Spleen (tissue), 11 donors: ENCODE results near the gene PTAFR. TPM values are rescaled to one million over a fixed set of nuclear protein-coding genes. Genes with fewer than 3 reads are reported as not detected.
A peak's percentile ranks its signal among the peaks of the same experiment; 100 is the strongest.
"Not testable (repeated sequence)": the region's sequence is repeated elsewhere in the genome, so short reads cannot be mapped to it uniquely, and the experiment has no call there.

ENCODE experiments used
- DNase-seq: peaks from one replicate; pipeline ENCODE4 v3.0.0-alpha.2; 2020
- H3K27ac ChIP-seq, 8 donors: fragments of 200-600 bp; sonication (generic) in 7 of 8; 1 replicate in 4 of 8; 2 replicates in 4 of 8; pipeline versions ENCODE4 v1.5.0 to v1.8.0; 2016 to 2021; ENCODE audit warnings: inconsistent platforms in 4 of 8, mild to moderate bottlenecking in 4 of 8, moderate library complexity in 1 of 8
- H3K27me3 ChIP-seq, 7 donors: fragments of 200-600 bp; sonication (generic) in 6 of 7; replicated peaks in 1 of 7; 1 replicate in 4 of 7; 2 replicates in 3 of 7; pipeline versions ENCODE4 v1.5.0 to v1.8.0; 2016 to 2021; ENCODE audit warnings: inconsistent platforms in 3 of 7, mild to moderate bottlenecking in 1 of 7
- H3K36me3 ChIP-seq, 6 donors: fragments of 200-600 bp; sonication (generic) in 5 of 6; 1 replicate in 4 of 6; 2 replicates in 2 of 6; pipeline versions ENCODE4 v1.5.0 to v1.8.0; 2016 to 2021; ENCODE audit warnings: inconsistent platforms in 2 of 6
- H3K4me1 ChIP-seq, 6 donors: fragments of 200-600 bp; sonication (generic) in 5 of 6; 1 replicate in 3 of 6; 2 replicates in 3 of 6; pipeline versions ENCODE4 v1.5.0 to v1.8.0; 2016 to 2021; ENCODE audit warnings: inconsistent platforms in 3 of 6
- H3K4me3 ChIP-seq, 8 donors: fragments of 200-600 bp; sonication (generic) in 7 of 8; 1 replicate in 4 of 8; 2 replicates in 4 of 8; pipeline versions ENCODE4 v1.5.0 to v1.8.0; 2016 to 2021; ENCODE audit warnings: inconsistent platforms in 4 of 8, mild to moderate bottlenecking in 4 of 8, moderate library complexity in 2 of 8
- H3K9me3 ChIP-seq, 8 donors: fragments of 200-600 bp; sonication (generic) in 7 of 8; 1 replicate in 4 of 8; 2 replicates in 4 of 8; pipeline versions ENCODE4 v1.5.0 to v1.8.0; 2016 to 2021; ENCODE audit warnings: inconsistent platforms in 4 of 8
- CTCF ChIP-seq, 11 experiments: fragments of 200-600 bp in 7 of 11; fragments of 450-650 bp in 4 of 11; sonication (generic) in 4 of 11; IDR thresholded peaks in 8 of 11; conservative IDR thresholded peaks in 3 of 11; 1 replicate in 7 of 11; 2 replicates in 4 of 11; pipeline versions ENCODE4 v1.4.0 to v1.8.0; 2016 to 2021; ENCODE audit warnings: antibody characterized with exemption in 11 of 11, inconsistent platforms in 4 of 11, mild to moderate bottlenecking in 1 of 11
- POLR2A ChIP-seq, 3 donors: fragments of 450-650 bp; IDR thresholded peaks; one replicate each; pipeline ENCODE4 v1.5.1; 2017; ENCODE audit warnings: antibody characterized with exemption in 3 of 3, mild to moderate bottlenecking in 1 of 3
- POLR2AphosphoS5 ChIP-seq, 3 donors: sonication (generic); formaldehyde crosslinking; IDR thresholded peaks; one replicate each; pipeline ENCODE4 v1.5.1; 2017; ENCODE audit warnings: antibody characterized with exemption in 3 of 3
- WGBS, 5 donors: extraction: QIAGEN DNeasy Blood & Tissue Kit in 3 of 5; methylation state at CpG; one replicate each; pipeline versions ENCODE4 v1.1.5 to v1.1.7; 2013 to 2018; 5-methylcytosine and 5-hydroxymethylcytosine counted together
- intact Hi-C: fragments of 100-400 bp; cut with DNase I; formaldehyde crosslinking; loops from one replicate; pipeline ENCODE4 v1.15.0; 2023; ENCODE audit warnings: low total_unique reads
- polyA plus RNA-seq, 3 donors: library from polyadenylated mRNA; stranded (reverse); fragments of 200-250 nt; gene quantifications; one replicate each; pipeline ENCODE4 v1.2.1, GENCODE V29; 2013
- total RNA-seq, 7 donors: library from RNA; depleted of rRNA in 3 of 7; stranded (reverse); fragments of >200 nt in 3 of 7; fragmentation: NEBNext Ultra II Directional in 4 of 7; extraction: Animal tissue kit (Norgen Biotek cat#: 25700) in 4 of 7; gene quantifications; one replicate each; pipeline versions ENCODE4 v1.1.0 to v1.2.1, GENCODE V29; 2016 to 2021
- donor health status: healthy with polysubstance abuse.
- donor health status: DM: no; HTN: no; CAD: no; lungs with moderate emphysema.
- donor health status: DM: no; HTN: no; CAD: no.
- donor health status: Bipolar disorder and iron deficiency.
- donor health status: healthy.
- donor health status: DM: no; HTN: no; CAD: no.
- donor health status: DM: yes; HTN: yes; CAD: no.

Gene PTAFR
- total and polyA plus RNA-seq, 10 donors = 5.0 to 32.2 (median 24.0) TPM

GRCh38 chr1:28144203-28145135 lies 32.0 kb downstream of the PTAFR start:
- peaks cover 0 to 24% (median 0%) of the 10 kb centered on the region in 6 donors for H3K36me3 ChIP-seq
- WGBS, 5 donors = 55 to 66% (median 64%) methylated on average over 5 of the region's 5 CpGs
- peaks cover 0 to 50% (median 19%) of the 10 kb centered on the region in 6 donors for H3K4me1 ChIP-seq
- peak; percentile 19 for DNase-seq
- intact Hi-C loops = no loop called here
- no peaks in the 10 kb centered on the region for H3K27me3 ChIP-seq
- H3K9me3 ChIP-seq = no peaks in the 10 kb centered on the region
- no peak overlapping the region for H3K27ac ChIP-seq
- H3K4me3 ChIP-seq = no peak overlapping the region
- TF ChIP-seq POLR2AphosphoS5 (IDR thresholded peaks at IDR 0.05) (no peak), POLR2A (IDR thresholded peaks at IDR 0.05) (no peak)

GRCh38 chr1:28143496-28144202 lies 32.8 kb downstream of the PTAFR start:
- H3K4me1 ChIP-seq = peaks cover 0 to 58% (median 22%) of the 10 kb centered on the region in 6 donors
- no peak for TF ChIP-seq CTCF (IDR thresholded peaks at IDR 0.05 in 8 of 11, conservative IDR thresholded peaks at IDR 0.05 in 3 of 11)

GRCh38 chr1:28141685-28142084 lies 34.8 kb downstream of the PTAFR start:
- H3K27ac ChIP-seq = no peak overlapping the region
- intact Hi-C loops = no loop called here
- WGBS, 5 donors = 90 to 98% (median 94%) methylated on average over 2 of the region's 2 CpGs
- no peak for DNase-seq
- H3K36me3 ChIP-seq = no peaks in the 10 kb centered on the region
- H3K4me1 ChIP-seq = peaks cover 0 to 62% (median 13%) of the 10 kb centered on the region in 6 donors
- H3K9me3 ChIP-seq = no peaks in the 10 kb centered on the region
- H3K4me3 ChIP-seq = no peak overlapping the region
- H3K27me3 ChIP-seq = no peaks in the 10 kb centered on the region
- TF ChIP-seq POLR2A (IDR thresholded peaks at IDR 0.05) (no peak), POLR2AphosphoS5 (IDR thresholded peaks at IDR 0.05) (no peak), CTCF (IDR thresholded peaks at IDR 0.05 in 8 of 11, conservative IDR thresholded peaks at IDR 0.05 in 3 of 11) (no peak)

More at GRCh38 chr1:28143496-28144202, 32.8 kb downstream of the PTAFR start:
- peak overlapping the region in 1 of 8 donors; percentile 1 for H3K27ac ChIP-seq
- WGBS, 5 donors = 78 to 93% (median 87%) methylated on average over 4 of the region's 4 CpGs
- intact Hi-C loops = no loop called here
- H3K36me3 ChIP-seq = peaks cover 0 to 16% (median 0%) of the 10 kb centered on the region in 6 donors
- H3K9me3 ChIP-seq = no peaks in the 10 kb centered on the region
- no peaks in the 10 kb centered on the region for H3K27me3 ChIP-seq
- H3K4me3 ChIP-seq = no peak overlapping the region
- DNase-seq = peak; percentile 64

GRCh38 chr1:28139866-28140265 lies 36.6 kb downstream of the PTAFR start:
- H3K36me3 ChIP-seq, H3K9me3 ChIP-seq, H3K27me3 ChIP-seq, intact Hi-C loops, DNase-seq: not testable (repeated sequence)
- Histone ChIP-seq H3K27ac (peak overlapping the region in 7 of 8 donors; percentile 18 to 84 (median 60)), H3K4me1 (peaks cover 0 to 75% (median 30%) of the 10 kb centered on the region in 6 donors), H3K4me3 (peak overlapping the region in 1 of 8 donors; percentile 34)
- 52 to 72% (median 54%) methylated on average over 8 of the region's 8 CpGs for WGBS, 5 donors
